ENCODE measurements around the gene MBOAT2.

- TF ChIP-seq CTCF (IDR thresholded peaks at IDR 0.05) (no peak), EZH2 (IDR thresholded peaks at IDR 0.05) (no peak)
Measured at GRCh38 chr2:8805278-8806210, 197.9 kb downstream of the MBOAT2 start.

Data from neural progenitor cell (in vitro differentiated cells).